Astrocyte (in vitro differentiated cells and primary cell): ENCODE results near the gene PLD4. TPM values are rescaled to one million over a fixed set of nuclear protein-coding genes. Genes with fewer than 3 reads are reported as not detected.
A peak's percentile ranks its signal among the peaks of the same experiment; 100 is the strongest.

Source experiments
- DNase-seq: peaks from one replicate; pipeline ENCODE4 v3.0.0-alpha.2; 2010; ENCODE audit warnings: low read depth
- FAIRE-seq: peaks from 2 replicates; lab custom pipeline; 2011; peaks lifted over from hg19 to GRCh38; lab: Jason Lieb, UNC
- H2AFZ ChIP-seq: 2 replicates; pipeline ENCODE4 v1.6.0; 2012; ENCODE audit warnings: low read depth, low read length, inconsistent platforms
- H3K27ac ChIP-seq: 2 replicates; pipeline ENCODE4 v1.5.1; 2011; ENCODE audit warnings: low read depth, low read length, inconsistent platforms
- H3K27me3 ChIP-seq: 2 replicates; pipeline ENCODE4 v1.6.0; 2011; ENCODE audit warnings: low read length, inconsistent platforms; ENCODE audit not compliant: insufficient read depth
- H3K36me3 ChIP-seq: 2 replicates; pipeline ENCODE4 v1.5.1; 2011; ENCODE audit warnings: low read length, inconsistent platforms; ENCODE audit not compliant: insufficient read depth
- H3K4me1 ChIP-seq: 2 replicates; pipeline ENCODE4 v1.5.1; 2011; ENCODE audit warnings: low read length, inconsistent platforms; ENCODE audit not compliant: insufficient read depth
- H3K4me2 ChIP-seq: 2 replicates; pipeline ENCODE4 v1.6.0; 2012; ENCODE audit warnings: low read length, inconsistent platforms
- H3K4me3 ChIP-seq: 2 replicates; pipeline ENCODE4 v1.5.1; 2011; ENCODE audit warnings: low read depth, mild to moderate bottlenecking, low read length, inconsistent platforms; ENCODE audit not compliant: insufficient read depth
- H3K79me2 ChIP-seq: 2 replicates; pipeline ENCODE4 v1.6.0; 2012; ENCODE audit warnings: mild to moderate bottlenecking, low read length, inconsistent platforms; ENCODE audit not compliant: insufficient read depth
- H3K9ac ChIP-seq: 2 replicates; pipeline ENCODE4 v1.6.0; 2012; ENCODE audit warnings: mild to moderate bottlenecking, low read length, inconsistent platforms
- H3K9me3 ChIP-seq: 2 replicates; pipeline ENCODE4 v1.5.1; 2012; ENCODE audit warnings: low read depth, mild to moderate bottlenecking, low read length, inconsistent platforms; ENCODE audit not compliant: insufficient read depth
- H4K20me1 ChIP-seq: 2 replicates; pipeline ENCODE4 v1.6.0; 2012; ENCODE audit warnings: low read length, inconsistent platforms; ENCODE audit not compliant: insufficient read depth
- H3K27ac Mint-ChIP-seq: one replicate; pipeline ENCODE4 v1.8.0; 2021; ENCODE audit warnings: mild to moderate bottlenecking, mixed read lengths; ENCODE audit not compliant: unreplicated experiment
- H3K27me3 Mint-ChIP-seq: one replicate; pipeline ENCODE4 v1.8.0; 2021; ENCODE audit warnings: low read depth, mixed read lengths; ENCODE audit not compliant: unreplicated experiment
- H3K36me3 Mint-ChIP-seq: one replicate; pipeline ENCODE4 v1.8.0; 2021; ENCODE audit warnings: low read depth, mixed read lengths; ENCODE audit not compliant: unreplicated experiment
- H3K4me1 Mint-ChIP-seq: one replicate; pipeline ENCODE4 v1.8.0; 2021; ENCODE audit warnings: low read depth, mixed read lengths; ENCODE audit not compliant: unreplicated experiment
- H3K4me3 Mint-ChIP-seq: one replicate; pipeline ENCODE4 v1.8.0; 2021; ENCODE audit warnings: mild to moderate bottlenecking, moderate library complexity, mixed read lengths; ENCODE audit not compliant: unreplicated experiment
- H3K9me3 Mint-ChIP-seq: one replicate; pipeline ENCODE4 v1.8.0; 2021; ENCODE audit warnings: mild to moderate bottlenecking, mixed read lengths; ENCODE audit not compliant: unreplicated experiment
- EZH2 ChIP-seq: IDR thresholded peaks from 2 replicates; pipeline ENCODE4 v1.6.1; 2012; ENCODE audit warnings: mild to moderate bottlenecking, low read length, inconsistent platforms; ENCODE audit not compliant: insufficient read depth
- total RNA-seq: library from RNA; stranded (reverse); gene quantifications from 2 replicates; pipeline ENCODE4 v1.2.1, GENCODE V29; 2021
- TF ChIP-seq, protein P1 (sequence below): IDR thresholded peaks from 2 replicates; pipeline ENCODE4 v1.5.1; 2011; ENCODE audit warnings: low read depth, mild to moderate bottlenecking, inconsistent platforms, low read length, moderate library complexity; ENCODE audit not compliant: insufficient read depth

Gene PLD4
- total RNA-seq, 1 donor from 2014 or later: 0.14 TPM

- Histone ChIP-seq H2AFZ (no peak overlapping the region), H3K27ac (no peak overlapping the region), H3K9me3 (no peaks in the 10 kb centered on the region), H4K20me1 (peaks cover 67% of the 10 kb centered on the region), H3K79me2 (peaks cover 13% of the 10 kb centered on the region), H3K4me1 (no peaks in the 10 kb centered on the region), H3K4me3 (no peak overlapping the region), H3K9ac (no peak overlapping the region), H3K27me3 (no peaks in the 10 kb centered on the region), H3K36me3 (peaks cover 3% of the 10 kb centered on the region), H3K4me2 (no peak overlapping the region)
- no peak for FAIRE-seq
- DNase-seq: no peak
- H3K9me3 Mint-ChIP-seq: no peaks in the 10 kb centered on the region
- no peaks in the 10 kb centered on the region for H3K27me3 Mint-ChIP-seq
- no peak overlapping the region for H3K4me3 Mint-ChIP-seq
- H3K27ac Mint-ChIP-seq: peak overlapping the region; percentile 62
- peaks cover 5% of the 10 kb centered on the region for H3K36me3 Mint-ChIP-seq
- H3K4me1 Mint-ChIP-seq: no peaks in the 10 kb centered on the region
- TF ChIP-seq, protein P1, sequence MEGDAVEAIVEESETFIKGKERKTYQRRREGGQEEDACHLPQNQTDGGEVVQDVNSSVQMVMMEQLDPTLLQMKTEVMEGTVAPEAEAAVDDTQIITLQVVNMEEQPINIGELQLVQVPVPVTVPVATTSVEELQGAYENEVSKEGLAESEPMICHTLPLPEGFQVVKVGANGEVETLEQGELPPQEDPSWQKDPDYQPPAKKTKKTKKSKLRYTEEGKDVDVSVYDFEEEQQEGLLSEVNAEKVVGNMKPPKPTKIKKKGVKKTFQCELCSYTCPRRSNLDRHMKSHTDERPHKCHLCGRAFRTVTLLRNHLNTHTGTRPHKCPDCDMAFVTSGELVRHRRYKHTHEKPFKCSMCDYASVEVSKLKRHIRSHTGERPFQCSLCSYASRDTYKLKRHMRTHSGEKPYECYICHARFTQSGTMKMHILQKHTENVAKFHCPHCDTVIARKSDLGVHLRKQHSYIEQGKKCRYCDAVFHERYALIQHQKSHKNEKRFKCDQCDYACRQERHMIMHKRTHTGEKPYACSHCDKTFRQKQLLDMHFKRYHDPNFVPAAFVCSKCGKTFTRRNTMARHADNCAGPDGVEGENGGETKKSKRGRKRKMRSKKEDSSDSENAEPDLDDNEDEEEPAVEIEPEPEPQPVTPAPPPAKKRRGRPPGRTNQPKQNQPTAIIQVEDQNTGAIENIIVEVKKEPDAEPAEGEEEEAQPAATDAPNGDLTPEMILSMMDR: no peak
- TF ChIP-seq EZH2: no peak
Observed at GRCh38 chr14:104879201-104879982, 45.3 kb upstream of the PLD4 start.

- H2AFZ ChIP-seq: no peak overlapping the region
- no peaks in the 10 kb centered on the region for H3K4me1 ChIP-seq
- no peak overlapping the region for H3K4me3 Mint-ChIP-seq
- no peaks in the 10 kb centered on the region for H3K27me3 ChIP-seq
- H3K36me3 Mint-ChIP-seq: peaks cover 5% of the 10 kb centered on the region
- no peaks in the 10 kb centered on the region for H3K9me3 ChIP-seq
- no peaks in the 10 kb centered on the region for H3K27me3 Mint-ChIP-seq
- H3K27ac ChIP-seq: no peak overlapping the region
- H3K9ac ChIP-seq: no peak overlapping the region
- TF ChIP-seq EZH2: no peak
- TF ChIP-seq, protein P1: no peak
- H3K27ac Mint-ChIP-seq: no peak overlapping the region
- H4K20me1 ChIP-seq: peaks cover 61% of the 10 kb centered on the region
- no peak for FAIRE-seq
- peaks cover 3% of the 10 kb centered on the region for H3K36me3 ChIP-seq
- H3K4me3 ChIP-seq: no peak overlapping the region
- H3K9me3 Mint-ChIP-seq: no peaks in the 10 kb centered on the region
- H3K4me2 ChIP-seq: no peak overlapping the region
- H3K4me1 Mint-ChIP-seq: no peaks in the 10 kb centered on the region
- peaks cover 8% of the 10 kb centered on the region for H3K79me2 ChIP-seq
- DNase-seq: no peak
Observed at GRCh38 chr14:104879983-104880565, 44.6 kb upstream of the PLD4 start.

DNA sequence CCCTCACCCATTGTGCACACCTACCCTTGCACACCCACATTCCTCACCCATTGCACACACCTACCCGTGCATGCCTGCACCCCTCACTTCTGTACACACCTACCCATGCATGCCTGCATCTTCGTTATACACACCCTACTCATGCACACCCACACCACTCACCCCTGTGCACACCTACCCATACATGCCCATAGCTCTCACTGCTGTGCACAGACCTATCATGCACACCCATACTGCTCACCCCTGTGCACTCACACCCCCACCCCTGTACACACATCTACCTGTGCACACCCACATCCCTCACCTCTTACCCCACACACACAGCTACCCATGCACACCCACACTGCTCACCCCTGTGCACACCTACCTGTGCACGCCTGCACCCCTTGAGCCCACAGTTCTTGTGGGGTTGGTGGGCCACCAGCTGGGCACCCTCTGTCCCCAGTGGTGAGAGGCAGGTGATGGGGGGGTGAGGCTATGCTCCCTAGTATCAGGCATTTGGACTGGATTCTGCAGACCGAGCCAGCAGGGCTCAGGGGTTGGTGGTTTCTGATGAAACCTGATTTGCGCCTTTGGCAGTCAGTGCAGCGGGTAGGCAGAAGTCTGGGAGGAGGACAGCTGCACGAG, 44.0 kb upstream of the PLD4 start:
- H3K4me1 ChIP-seq: no peaks in the 10 kb centered on the region
- peaks cover 54% of the 10 kb centered on the region for H4K20me1 ChIP-seq
- peaks cover 3% of the 10 kb centered on the region for H3K36me3 ChIP-seq
- Mint-ChIP-seq H3K27ac (peak overlapping the region; percentile 91), H3K27me3 (no peaks in the 10 kb centered on the region), H3K4me3 (no peak overlapping the region), H3K9me3 (no peaks in the 10 kb centered on the region), H3K36me3 (peaks cover 5% of the 10 kb centered on the region), H3K4me1 (no peaks in the 10 kb centered on the region)
- DNase-seq (no peak), FAIRE-seq (no peak)
- H3K27me3 ChIP-seq: no peaks in the 10 kb centered on the region
- no peak overlapping the region for H3K9ac ChIP-seq
- H3K4me2 ChIP-seq: no peak overlapping the region
- H2AFZ ChIP-seq: no peak overlapping the region
- no peak overlapping the region for H3K4me3 ChIP-seq
- H3K9me3 ChIP-seq: no peaks in the 10 kb centered on the region
- H3K79me2 ChIP-seq: peaks cover 1% of the 10 kb centered on the region
- no peak overlapping the region for H3K27ac ChIP-seq
- no peak for TF ChIP-seq EZH2
- TF ChIP-seq, protein P1: no peak
